Measurements from ENCODE around the gene EXT2. TPM values are rescaled to one million over a fixed set of nuclear protein-coding genes. Genes with fewer than 3 reads are reported as not detected.

EXT2 gene
- total and polyA plus RNA-seq, 2 experiments from 2014 or later = 15.9 to 48.6 TPM

DNA sequence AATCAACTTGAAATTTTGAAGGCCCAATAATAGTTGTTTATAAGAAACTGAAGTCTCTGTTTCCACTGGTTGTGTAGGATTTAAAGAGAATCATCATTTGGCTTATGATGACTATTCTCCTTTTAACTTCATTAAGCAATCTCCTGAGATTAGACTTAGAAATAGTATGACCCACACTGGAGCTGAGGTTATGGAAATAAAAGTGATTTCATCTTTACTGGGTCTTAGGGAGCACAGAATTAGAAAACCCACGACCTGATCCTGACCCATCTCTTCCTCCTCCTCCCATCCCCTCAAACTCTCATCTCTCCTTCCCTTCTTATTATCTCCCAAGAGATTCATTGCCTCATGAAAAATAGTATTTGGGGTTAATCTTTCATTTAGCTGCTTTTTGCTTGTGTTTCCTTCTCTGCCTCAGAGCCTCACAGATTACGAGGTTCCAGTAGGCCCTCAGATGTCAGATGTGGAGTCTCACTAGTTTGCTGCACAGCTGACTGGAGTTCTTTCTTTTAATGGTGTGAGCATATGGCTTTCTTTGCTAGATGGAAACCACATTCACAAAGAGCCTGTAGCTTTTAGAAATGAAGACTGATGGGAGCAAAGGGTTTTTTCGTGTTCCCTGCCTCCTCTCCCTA, 129.5 kb downstream of the EXT2 start:
- Mint-ChIP-seq H3K36me3 (ENCODE audit: low read depth) (no peaks in the 10 kb centered on the region), H3K4me1 (no peaks in the 10 kb centered on the region), H3K27me3 (ENCODE audit: insufficient read depth, low read depth, poor library complexity) (no peaks in the 10 kb centered on the region), H3K27ac (no peak overlapping the region), H3K9me3 (no peaks in the 10 kb centered on the region), H3K4me3 (no peak overlapping the region)
- Histone ChIP-seq H3K9me2 (ENCODE audit: insufficient read depth) (no peaks in the 10 kb centered on the region; the same call in 1 of the 2 replicates), H3K4me3 (no peak overlapping the region), H2AFZ (no peak overlapping the region), H3K27me3 (ENCODE audit: insufficient read depth) (no peaks in the 10 kb centered on the region), H3K36me3 (ENCODE audit: insufficient read depth) (no peaks in the 10 kb centered on the region), H3K27ac (ENCODE audit: low read depth) (no peak overlapping the region), H3K79me2 (replicated peaks; ENCODE audit: insufficient read depth) (no peaks in the 10 kb centered on the region), H3K4me1 (ENCODE audit: insufficient read depth) (no peaks in the 10 kb centered on the region), H3F3A (replicated peaks; ENCODE audit: low read depth) (no peaks in the 10 kb centered on the region), H4K20me1 (replicated peaks; ENCODE audit: insufficient read depth) (no peaks in the 10 kb centered on the region), H3K4me2 (no peak overlapping the region)
- no peak for ATAC-seq
- no peak for DNase-seq (ENCODE audit: low spot score)
- TF ChIP-seq, protein P1, sequence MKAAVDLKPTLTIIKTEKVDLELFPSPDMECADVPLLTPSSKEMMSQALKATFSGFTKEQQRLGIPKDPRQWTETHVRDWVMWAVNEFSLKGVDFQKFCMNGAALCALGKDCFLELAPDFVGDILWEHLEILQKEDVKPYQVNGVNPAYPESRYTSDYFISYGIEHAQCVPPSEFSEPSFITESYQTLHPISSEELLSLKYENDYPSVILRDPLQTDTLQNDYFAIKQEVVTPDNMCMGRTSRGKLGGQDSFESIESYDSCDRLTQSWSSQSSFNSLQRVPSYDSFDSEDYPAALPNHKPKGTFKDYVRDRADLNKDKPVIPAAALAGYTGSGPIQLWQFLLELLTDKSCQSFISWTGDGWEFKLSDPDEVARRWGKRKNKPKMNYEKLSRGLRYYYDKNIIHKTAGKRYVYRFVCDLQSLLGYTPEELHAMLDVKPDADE (IDR thresholded peaks at IDR 0.05) = no peak
- TF ChIP-seq REST (IDR thresholded peaks at IDR 0.05; ENCODE audit: unreplicated experiment) = no peak
- TF ChIP-seq ZNF331 (CRISPR knock-in tag; IDR thresholded peaks at IDR 0.05; ENCODE audit: low read depth) = no peak
- no peak for TF ChIP-seq EZH2phosphoT487 (IDR thresholded peaks at IDR 0.05; ENCODE audit: unreplicated experiment)
- TF ChIP-seq EZH2 (IDR thresholded peaks at IDR 0.05; ENCODE audit: low read depth, unreplicated experiment) = no peak
- TF ChIP-seq, protein P2, sequence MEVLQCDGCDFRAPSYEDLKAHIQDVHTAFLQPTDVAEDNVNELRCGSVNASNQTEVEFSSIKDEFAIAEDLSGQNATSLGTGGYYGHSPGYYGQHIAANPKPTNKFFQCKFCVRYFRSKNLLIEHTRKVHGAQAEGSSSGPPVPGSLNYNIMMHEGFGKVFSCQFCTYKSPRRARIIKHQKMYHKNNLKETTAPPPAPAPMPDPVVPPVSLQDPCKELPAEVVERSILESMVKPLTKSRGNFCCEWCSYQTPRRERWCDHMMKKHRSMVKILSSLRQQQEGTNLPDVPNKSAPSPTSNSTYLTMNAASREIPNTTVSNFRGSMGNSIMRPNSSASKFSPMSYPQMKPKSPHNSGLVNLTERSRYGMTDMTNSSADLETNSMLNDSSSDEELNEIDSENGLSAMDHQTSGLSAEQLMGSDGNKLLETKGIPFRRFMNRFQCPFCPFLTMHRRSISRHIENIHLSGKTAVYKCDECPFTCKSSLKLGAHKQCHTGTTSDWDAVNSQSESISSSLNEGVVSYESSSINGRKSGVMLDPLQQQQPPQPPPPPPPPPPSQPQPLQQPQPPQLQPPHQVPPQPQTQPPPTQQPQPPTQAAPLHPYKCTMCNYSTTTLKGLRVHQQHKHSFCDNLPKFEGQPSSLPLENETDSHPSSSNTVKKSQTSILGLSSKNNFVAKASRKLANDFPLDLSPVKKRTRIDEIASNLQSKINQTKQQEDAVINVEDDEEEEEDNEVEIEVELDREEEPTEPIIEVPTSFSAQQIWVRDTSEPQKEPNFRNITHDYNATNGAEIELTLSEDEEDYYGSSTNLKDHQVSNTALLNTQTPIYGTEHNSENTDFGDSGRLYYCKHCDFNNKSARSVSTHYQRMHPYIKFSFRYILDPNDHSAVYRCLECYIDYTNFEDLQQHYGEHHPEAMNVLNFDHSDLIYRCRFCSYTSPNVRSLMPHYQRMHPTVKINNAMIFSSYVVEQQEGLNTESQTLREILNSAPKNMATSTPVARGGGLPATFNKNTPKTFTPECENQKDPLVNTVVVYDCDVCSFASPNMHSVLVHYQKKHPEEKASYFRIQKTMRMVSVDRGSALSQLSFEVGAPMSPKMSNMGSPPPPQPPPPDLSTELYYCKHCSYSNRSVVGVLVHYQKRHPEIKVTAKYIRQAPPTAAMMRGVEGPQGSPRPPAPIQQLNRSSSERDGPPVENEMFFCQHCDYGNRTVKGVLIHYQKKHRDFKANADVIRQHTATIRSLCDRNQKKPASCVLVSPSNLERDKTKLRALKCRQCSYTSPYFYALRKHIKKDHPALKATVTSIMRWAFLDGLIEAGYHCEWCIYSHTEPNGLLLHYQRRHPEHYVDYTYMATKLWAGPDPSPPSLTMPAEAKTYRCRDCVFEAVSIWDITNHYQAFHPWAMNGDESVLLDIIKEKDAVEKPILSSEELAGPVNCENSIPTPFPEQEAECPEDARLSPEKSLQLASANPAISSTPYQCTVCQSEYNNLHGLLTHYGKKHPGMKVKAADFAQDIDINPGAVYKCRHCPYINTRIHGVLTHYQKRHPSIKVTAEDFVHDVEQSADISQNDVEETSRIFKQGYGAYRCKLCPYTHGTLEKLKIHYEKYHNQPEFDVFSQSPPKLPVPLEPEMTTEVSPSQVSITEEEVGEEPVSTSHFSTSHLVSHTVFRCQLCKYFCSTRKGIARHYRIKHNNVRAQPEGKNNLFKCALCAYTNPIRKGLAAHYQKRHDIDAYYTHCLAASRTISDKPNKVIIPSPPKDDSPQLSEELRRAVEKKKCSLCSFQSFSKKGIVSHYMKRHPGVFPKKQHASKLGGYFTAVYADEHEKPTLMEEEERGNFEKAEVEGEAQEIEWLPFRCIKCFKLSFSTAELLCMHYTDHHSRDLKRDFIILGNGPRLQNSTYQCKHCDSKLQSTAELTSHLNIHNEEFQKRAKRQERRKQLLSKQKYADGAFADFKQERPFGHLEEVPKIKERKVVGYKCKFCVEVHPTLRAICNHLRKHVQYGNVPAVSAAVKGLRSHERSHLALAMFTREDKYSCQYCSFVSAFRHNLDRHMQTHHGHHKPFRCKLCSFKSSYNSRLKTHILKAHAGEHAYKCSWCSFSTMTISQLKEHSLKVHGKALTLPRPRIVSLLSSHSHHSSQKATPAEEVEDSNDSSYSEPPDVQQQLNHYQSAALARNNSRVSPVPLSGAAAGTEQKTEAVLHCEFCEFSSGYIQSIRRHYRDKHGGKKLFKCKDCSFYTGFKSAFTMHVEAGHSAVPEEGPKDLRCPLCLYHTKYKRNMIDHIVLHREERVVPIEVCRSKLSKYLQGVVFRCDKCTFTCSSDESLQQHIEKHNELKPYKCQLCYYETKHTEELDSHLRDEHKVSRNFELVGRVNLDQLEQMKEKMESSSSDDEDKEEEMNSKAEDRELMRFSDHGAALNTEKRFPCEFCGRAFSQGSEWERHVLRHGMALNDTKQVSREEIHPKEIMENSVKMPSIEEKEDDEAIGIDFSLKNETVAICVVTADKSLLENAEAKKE (CRISPR knock-in tag; IDR thresholded peaks at IDR 0.05) = no peak
- no peak for TF ChIP-seq NANOG (IDR thresholded peaks at IDR 0.05; ENCODE audit: borderline replicate concordance)
- no peak for TF ChIP-seq JUNB (IDR thresholded peaks at IDR 0.05; ENCODE audit: unreplicated experiment)
- TF ChIP-seq CTCF (conservative IDR thresholded peaks at IDR 0.05; ENCODE audit: low read depth in 2 of 2) = no peak
